Renal cortex interstitium (tissue), 11 donors: Measurements from ENCODE around the gene AUTS2. TPM values are rescaled to one million over a fixed set of nuclear protein-coding genes. Genes with fewer than 3 reads are reported as not detected.

Experiments used
- DNase-seq, 11 donors: peaks; one replicate each; pipeline ENCODE4 v3.0.0-alpha.2; 2013; ENCODE audit warnings: low read depth in 9 of 11, low spot score in 4 of 11; ENCODE audit errors: extremely low read depth in 1 of 11
- polyA plus RNA-seq, 3 donors: library from polyadenylated mRNA; unstranded; fragments of 120-200 nt; gene quantifications; one replicate each; pipeline ENCODE4 v1.2.1, GENCODE V29; 2013; ENCODE audit not compliant: insufficient read length in 3 of 3

Gene AUTS2
- polyA plus RNA-seq, 3 donors: 78.0 to 102 (median 90.7) TPM

GRCh38 chr7:69959789-69960499 lies 361.7 kb downstream of the AUTS2 start:
- no peak for DNase-seq

GRCh38 chr7:69961436-69961835 lies 363.2 kb downstream of the AUTS2 start:
- no peak for DNase-seq

- DNase-seq: no peak
These were observed 364.2 kb downstream of the AUTS2 start for GRCh38 chr7:69962186-69963065.

DNA sequence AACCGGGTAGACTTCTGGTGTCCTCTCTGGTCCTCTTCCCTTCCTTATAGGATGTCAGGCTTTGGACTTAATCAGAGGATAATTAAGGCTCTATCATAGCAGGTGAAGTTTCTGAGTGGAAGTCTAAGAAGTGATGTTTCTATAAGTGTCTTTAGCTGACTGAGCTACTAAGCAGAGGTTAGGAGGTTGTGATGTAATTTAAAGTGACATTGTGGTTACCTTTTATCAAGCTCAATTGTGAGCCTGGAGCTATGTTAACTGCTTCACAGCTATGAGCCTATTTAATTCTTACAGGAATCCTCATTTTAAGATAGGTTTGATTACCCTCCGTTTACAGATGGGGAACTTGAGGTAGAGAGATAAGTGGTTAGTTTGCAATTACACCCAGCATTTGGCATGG lies 365.1 kb downstream of the AUTS2 start:
- DNase-seq: no peak

DNA sequence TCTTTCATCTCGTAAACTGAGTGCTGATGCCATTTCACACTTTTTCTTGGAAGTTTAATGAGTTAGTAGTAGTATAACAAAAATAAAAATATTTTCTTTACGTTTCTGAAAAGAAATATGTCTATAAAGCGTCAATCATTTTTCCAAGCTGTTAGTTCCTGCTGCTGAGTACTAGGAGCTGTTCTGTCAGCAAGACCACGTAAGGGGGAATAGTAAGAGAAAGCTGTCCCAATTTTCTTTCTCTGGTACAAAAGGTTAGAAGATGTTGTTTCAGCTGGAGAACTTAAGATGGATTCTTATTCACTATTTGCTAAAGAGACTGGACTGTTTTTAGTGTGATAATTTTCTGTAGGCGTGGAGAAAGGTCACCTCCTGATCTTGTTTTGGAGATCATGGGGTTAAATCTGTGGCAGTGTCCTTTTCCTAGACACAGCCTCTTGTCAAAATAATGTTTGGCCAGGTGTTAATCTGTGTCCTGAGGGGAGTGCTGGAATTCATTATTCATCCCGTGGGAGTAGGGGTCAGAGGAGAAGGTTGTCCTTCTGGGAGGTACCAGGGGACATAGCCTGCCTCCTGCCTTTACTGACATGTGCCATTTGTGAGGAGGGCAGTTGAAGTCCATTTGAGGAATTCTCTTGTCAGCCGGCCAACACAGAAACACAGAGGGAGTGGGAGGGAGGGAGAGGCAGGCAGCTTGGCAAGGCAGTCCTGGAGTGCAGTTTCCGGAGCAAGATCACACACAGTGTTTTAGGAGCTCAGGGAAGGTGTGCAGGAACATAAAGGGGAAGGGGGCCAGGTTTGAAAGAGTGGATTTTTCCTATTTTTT lies 368.7 kb downstream of the AUTS2 start:
- DNase-seq: peak in 9 of 11 donors; percentile 43 to 80 (median 56)

DNA sequence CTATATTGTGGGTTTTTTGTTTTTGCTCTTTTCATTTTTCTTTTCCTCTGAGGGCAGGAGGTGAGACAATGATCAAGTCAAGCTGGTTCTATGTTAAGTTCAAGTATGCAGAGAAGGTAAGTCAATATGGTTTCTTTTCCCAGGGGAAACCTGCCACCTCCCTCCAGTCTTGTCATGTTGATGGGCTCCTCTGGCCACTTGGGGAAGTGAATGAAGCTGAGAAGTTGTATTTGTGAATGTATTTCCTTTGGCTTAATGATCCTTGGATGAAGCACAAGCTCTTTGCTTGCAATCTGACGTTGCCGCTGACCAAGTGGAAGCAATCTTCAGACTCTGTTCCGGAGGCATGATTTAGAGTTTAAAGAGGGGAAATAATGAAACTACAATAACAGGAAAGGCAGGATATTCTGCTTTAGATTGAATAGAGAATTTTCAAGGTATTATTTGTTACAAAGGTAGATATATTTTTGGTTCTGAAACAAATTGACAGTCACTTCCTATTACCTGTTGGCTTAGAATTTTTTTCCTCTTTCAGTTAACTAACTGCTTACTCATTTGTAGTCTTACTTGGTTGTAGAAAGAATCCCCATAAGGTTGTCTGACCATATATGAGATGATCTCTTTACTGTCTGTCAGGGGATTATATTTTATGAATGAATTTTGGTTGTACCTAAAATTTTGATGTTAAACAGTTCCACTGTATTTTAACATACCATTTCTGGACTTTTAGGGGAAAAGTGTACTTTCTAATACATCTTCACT lies 369.6 kb downstream of the AUTS2 start:
- DNase-seq: peak in 5 of 11 donors; percentile 15 to 48 (median 32)

- DNase-seq: no peak
These were observed 370.8 kb downstream of the AUTS2 start for GRCh38 chr7:69968969-69969556.

GRCh38 chr7:69981646-69982045 lies 383.4 kb downstream of the AUTS2 start:
- DNase-seq: no peak

- DNase-seq: no peak
These were observed 383.9 kb downstream of the AUTS2 start for GRCh38 chr7:69982197-69982596.

DNA sequence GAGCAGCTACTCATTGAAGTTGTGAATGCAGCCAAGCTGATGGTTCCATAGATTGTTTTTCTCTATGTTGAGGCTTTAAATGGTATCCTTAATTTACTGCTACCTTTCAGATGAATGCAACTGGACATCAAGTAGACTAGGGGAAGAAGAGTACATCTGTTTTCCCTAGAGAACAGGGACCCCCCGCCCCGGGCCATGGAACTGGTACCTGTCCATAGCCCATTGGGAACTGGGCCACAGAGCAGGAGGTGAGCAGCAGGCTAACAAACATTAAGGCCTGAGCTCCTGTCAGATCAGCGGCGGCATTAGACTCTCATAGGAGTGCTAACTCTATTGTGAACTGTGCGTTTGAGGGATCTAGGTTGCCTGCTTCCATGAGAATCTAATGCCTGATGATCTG lies 391.3 kb downstream of the AUTS2 start:
- DNase-seq: no peak

- no peak for DNase-seq
These were observed 394.7 kb downstream of the AUTS2 start for GRCh38 chr7:69992938-69993337.

DNA sequence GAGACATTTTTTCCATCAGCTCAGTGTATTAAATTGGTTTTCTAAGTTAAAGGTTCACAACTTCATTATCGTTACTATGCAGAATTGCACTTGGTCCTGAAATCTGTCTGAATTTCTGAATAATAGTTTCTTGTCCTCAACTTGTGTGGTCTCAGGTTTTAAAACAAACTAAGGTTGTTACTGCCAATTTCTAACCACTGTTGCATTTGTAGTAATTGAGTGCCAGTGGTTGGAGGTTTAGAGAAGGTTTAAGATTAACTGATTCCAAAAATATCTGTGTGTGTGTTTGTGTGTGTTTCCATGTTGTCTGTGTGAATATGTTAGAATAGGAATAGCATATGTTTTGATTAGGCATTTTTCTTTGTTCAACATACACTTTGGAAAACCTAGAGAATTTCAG lies 395.9 kb downstream of the AUTS2 start:
- no peak for DNase-seq

GRCh38 chr7:69994886-69995542 lies 396.7 kb downstream of the AUTS2 start:
- DNase-seq: no peak

- DNase-seq: no peak
These were observed 397.8 kb downstream of the AUTS2 start for GRCh38 chr7:69996121-69996520.

DNA sequence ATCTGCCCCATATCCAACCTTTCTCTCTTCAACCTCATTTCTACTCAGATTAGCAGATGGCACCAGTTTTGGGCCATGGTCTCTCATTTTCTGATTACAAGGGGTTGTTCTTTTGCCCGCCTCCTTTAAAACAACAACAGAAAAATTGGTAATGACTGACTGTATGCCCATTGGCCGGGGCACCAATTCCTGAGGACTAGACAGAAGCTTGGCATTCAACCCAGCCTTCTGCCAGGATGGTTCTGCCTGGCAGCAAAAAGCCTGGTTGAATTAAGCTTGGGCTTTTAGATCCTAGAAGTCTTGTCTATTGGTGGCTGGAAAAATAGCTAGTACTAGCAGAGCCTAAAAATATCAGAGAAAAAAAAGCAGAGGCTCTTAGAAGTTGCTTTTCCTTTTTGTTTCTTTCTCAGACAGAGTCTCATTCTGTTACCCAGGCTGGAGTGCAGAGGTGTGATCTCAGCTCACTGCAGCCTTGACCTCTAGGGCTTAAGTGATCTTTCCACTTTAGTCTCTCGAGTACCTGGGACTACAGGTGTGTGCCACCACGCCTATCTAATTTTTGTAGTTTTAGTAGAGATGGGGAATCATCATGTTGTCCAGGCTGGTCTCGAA lies 402.6 kb downstream of the AUTS2 start:
- no peak for DNase-seq

- DNase-seq: no peak
These were observed 407.2 kb downstream of the AUTS2 start for GRCh38 chr7:70005480-70005879.

GRCh38 chr7:70005891-70006260 lies 407.6 kb downstream of the AUTS2 start:
- DNase-seq: no peak
